Left cardiac atrium (tissue), 4 donors: ENCODE measurements around the gene HBB. TPM values are rescaled to one million over a fixed set of nuclear protein-coding genes. Genes with fewer than 3 reads are reported as not detected.
"Not testable (repeated sequence)": the region's sequence is repeated elsewhere in the genome, so short reads cannot be mapped to it uniquely, and the experiment has no call there.

Source experiments
- ATAC-seq, 2 donors: fragments of 200-7000 bp; cut with Tn5 transposase; one replicate each; pipeline ENCODE4 v1.9.1; 2020; ENCODE audit warnings: mild to moderate bottlenecking in 2 of 2, moderate library complexity in 2 of 2
- DNase-seq: peaks from one replicate; pipeline ENCODE4 v3.0.0-alpha.2; 2020
- intact Hi-C, 2 donors: fragments of 100-400 bp; cut with DNase I; formaldehyde crosslinking; loops; one replicate each; pipeline versions ENCODE4 v1.14.1 to v1.15.1; 2022 to 2023
- total RNA-seq, 2 donors: library from RNA; stranded (reverse); fragmentation: NEBNext Ultra II Directional; extraction: Animal tissue kit (Norgen Biotek cat#: 25700); gene quantifications; one replicate each; pipeline ENCODE4 v1.2.1, GENCODE V29; 2021
- donor health status: DM: no; HTN: yes; CAD: no.
- donor health status: DM: no; HTN: yes; CAD: no; lungs with severe emphysema.
- donor health status: DM: yes; HTN: yes; CAD: no.
- donor health status: Dilated cardiomyopathy.

Gene HBB
- total RNA-seq, 2 donors from 2014 or later, result 77.3 to 264 TPM

DNA sequence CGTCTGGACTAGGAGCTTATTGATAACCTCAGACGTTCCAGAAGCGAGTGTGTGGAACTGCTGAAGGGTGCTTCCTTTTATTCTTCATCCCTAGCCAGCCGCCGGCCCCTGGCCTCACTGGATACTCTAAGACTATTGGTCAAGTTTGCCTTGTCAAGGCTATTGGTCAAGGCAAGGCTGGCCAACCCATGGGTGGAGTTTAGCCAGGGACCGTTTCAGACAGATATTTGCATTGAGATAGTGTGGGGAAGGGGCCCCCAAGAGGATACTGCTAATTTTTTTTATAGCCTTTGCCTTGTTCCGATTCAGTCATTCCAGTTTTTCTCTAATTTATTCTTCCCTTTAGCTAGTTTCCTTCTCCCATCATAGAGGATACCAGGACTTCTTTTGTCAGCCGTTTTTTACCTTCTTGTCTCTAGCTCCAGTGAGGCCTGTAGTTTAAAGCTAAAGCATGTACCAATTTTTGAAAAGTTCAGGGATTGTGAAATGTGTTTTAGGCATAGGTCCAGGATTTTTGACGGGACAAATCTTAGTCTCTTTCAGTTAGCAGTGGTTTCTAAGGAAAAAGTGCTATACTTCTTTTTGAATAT, 23.0 kb upstream of the HBB start, which contains the start of gene HBG1:
Gene HBG1 (minus strand): TSS at position 51 of the 590 bp plus-strand sequence. CDS start 53 bp downstream, outside the sequence.
- DNase-seq, ATAC-seq: not testable (repeated sequence)

GRCh38 chr11:5248498-5248897, 21.6 kb upstream of the HBB start:
- ATAC-seq, intact Hi-C loops, DNase-seq: not testable (repeated sequence)

More for the DNA sequence above, 23.0 kb upstream of the HBB start, which contains the start of gene HBG1:
- intact Hi-C loops, result not testable (repeated sequence)

- ATAC-seq (no peak), DNase-seq (no peak)
- intact Hi-C loops, result no loop called here
These were observed 20.8 kb upstream of the HBB start for GRCh38 chr11:5247472-5248192.

DNA sequence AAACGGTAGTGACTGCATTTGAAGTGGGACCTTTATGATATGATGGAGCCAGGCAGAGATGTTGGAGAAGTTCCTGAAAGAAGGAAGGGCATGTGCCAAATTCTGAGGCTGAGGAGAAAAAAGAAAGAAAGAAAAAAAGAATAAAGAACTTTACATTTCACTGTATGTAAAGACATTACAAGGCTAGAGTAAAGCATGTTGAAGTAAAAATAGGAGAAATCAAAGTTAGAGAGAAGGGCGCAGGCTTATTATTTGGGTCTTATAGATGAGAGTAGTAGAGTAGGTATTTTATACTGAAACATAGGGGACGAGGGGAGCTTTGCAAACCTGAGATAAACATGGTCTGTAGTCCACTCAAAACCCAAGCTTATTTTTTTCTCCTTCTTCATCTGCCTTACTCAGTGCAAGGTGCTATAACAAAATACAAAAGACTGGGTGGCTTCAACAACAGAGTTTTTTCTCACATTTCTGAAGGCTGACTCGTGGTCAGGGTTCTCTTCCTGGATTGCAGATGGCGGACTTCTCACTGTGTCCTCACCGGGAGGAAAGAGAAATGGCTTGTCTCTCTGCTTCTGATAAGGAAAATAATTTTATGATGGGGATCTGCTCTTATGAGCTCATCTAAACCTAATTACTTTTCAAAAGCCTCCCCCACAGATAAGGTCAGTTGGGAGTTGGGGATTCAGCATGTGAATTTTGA, 20.1 kb upstream of the HBB start:
- ATAC-seq, result no peak
- intact Hi-C loops, result no loop called here

DNA sequence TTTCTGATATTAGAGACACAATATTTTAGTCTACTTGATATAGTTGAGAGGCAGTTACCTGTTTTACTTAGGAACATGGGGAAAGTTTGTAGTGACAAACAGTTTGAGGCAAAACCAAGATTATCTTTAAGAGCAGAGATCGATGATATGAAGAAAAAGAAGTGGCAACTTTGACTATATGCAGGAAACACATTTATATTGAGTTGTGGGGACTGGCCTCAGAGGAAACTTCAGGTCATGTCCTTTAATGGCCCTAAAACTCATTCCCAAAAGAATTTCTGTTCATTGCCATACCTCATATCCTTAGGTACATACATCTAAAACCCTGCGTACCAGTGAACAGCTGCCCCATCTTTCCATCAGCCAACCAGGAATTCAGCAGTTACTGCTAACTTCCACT, 18.3 kb upstream of the HBB start:
- intact Hi-C loops, result no loop called here
- ATAC-seq (no peak), DNase-seq (no peak)

More for the DNA sequence above, 20.1 kb upstream of the HBB start:
- DNase-seq, result no peak

GRCh38 chr11:5243816-5244180, 16.9 kb upstream of the HBB start:
- intact Hi-C loops, result no loop called here
- no peak for ATAC-seq
- no peak for DNase-seq

DNA sequence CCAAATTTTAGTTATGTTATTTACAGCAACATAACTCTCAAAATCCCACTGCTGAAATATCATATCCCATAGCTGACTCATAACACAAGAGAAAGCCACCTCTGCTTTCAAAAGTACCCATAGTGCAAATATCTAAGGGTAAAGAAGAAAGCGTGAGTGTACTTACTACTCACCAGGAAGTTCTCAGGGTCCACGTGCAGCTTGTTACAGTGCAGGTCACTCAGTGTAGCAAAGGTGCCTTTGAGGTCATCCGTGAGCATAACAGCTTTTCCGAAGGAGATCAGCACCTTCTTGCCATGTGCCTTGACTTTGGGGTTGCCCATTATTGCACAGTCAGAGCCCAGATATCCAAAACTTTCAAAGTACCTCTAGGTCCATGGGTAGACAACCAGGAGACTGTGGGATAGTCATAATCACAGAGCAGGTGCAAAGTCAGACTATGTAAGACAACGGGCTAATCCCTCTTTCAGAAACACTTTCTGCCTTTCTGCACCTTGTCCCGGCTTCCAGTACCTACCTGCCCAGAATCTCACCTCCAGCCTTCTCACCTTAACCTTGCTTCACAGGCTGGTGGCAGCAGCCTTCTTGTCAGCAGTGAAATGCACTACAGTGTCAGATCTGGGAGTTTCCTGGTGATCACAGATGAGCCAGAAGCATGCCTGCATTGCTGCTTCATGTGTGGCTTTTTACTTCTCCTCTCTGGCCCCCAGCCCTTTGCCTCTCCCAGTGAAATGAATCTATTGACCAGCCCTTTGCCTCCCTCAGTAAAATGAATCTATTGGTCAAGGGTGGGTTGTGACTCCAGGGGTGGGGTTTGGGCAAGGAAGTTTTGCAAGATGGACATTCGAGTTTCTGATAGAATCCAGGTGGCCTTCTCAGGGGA, 16.3 kb upstream of the HBB start:
- ATAC-seq, result no peak
- intact Hi-C loops, result no loop called here
- no peak for DNase-seq

DNA sequence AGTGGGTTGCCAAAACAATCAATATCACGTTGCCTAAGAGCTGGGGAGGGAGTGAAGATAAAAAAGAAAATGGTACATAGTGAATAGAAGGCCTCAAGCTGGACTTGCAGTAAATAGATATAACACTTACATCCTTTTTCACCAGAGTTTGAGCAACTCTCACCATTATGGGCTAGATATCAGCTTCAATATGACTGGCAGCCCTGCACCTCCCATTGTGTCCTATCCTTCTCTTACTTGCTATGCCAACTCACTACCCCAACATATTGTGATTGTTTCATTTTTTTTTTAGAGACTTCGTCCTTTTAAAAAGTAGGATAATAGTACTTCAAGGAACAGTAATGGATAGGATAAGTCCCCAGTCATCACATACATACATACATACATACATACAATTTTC, 15.3 kb upstream of the HBB start:
- ATAC-seq (no peak), DNase-seq (no peak)
- intact Hi-C loops, result no loop called here

DNA sequence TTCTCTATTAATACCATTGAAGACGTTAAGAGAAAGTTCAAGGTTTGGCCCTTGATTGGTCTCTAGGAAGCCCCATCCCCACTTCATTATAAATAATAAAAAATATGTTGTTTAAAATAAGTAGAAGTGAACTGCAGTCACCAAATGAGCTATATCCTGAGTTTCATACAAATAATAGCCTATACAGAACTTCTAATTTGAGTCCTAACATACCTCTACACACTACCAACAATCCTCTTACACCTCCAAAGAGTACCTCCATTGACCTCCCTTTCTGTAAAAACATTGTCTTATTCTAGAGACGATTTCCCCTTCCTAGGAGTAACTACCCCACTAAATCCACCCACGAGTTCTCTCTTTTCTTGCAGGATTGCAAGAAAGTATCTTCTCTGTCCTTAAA, 14.6 kb upstream of the HBB start:
- intact Hi-C loops, result no loop called here
- DNase-seq (no peak), ATAC-seq (no peak)

GRCh38 chr11:5240458-5240857, 13.6 kb upstream of the HBB start:
- DNase-seq (no peak), ATAC-seq (no peak)
- intact Hi-C loops, result no loop called here

GRCh38 chr11:5240056-5240455, 13.2 kb upstream of the HBB start:
- DNase-seq (no peak), ATAC-seq (no peak)
- intact Hi-C loops, result no loop called here

GRCh38 chr11:5239046-5239445, 12.2 kb upstream of the HBB start:
- intact Hi-C loops, result no loop called here
- DNase-seq, result no peak
- ATAC-seq, result no peak

GRCh38 chr11:5238486-5238885, 11.6 kb upstream of the HBB start:
- intact Hi-C loops, result no loop called here
- ATAC-seq (no peak), DNase-seq (no peak)

GRCh38 chr11:5237420-5237819, 10.5 kb upstream of the HBB start:
- intact Hi-C loops, result no loop called here
- DNase-seq, result no peak
- no peak for ATAC-seq

GRCh38 chr11:5235364-5236095, 8.7 kb upstream of the HBB start:
- intact Hi-C loops, result no loop called here
- ATAC-seq, result no peak
- DNase-seq, result no peak

DNA sequence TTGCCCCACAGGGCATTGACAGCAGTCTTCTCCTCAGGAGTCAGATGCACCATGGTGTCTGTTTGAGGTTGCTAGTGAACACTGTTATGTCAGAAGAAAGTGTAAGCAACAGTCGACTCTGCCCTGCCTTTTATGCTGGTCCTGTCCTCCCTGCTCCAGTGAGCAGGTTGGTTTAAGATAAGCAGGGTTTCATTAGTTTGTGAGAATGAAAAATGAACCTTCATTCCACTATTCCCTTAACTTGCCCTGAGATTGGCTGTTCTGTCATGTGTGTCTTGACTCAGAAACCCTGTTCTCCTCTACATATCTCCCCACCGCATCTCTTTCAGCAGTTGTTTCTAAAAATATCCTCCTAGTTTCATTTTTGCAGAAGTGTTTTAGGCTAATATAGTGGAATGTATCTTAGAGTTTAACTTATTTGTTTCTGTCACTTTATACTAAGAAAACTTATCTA, 7.5 kb upstream of the HBB start, which contains the start of gene HBD:
Gene HBD (minus strand): TSS at position 103 of the 454 bp plus-strand sequence. CDS start 50 bp downstream, at position 53.
- DNase-seq (no peak), ATAC-seq (no peak)
- intact Hi-C loops, result no loop called here

- intact Hi-C loops, result no loop called here
- ATAC-seq, result no peak
- DNase-seq, result no peak
These were observed 6.4 kb upstream of the HBB start for GRCh38 chr11:5233307-5233706.

DNA sequence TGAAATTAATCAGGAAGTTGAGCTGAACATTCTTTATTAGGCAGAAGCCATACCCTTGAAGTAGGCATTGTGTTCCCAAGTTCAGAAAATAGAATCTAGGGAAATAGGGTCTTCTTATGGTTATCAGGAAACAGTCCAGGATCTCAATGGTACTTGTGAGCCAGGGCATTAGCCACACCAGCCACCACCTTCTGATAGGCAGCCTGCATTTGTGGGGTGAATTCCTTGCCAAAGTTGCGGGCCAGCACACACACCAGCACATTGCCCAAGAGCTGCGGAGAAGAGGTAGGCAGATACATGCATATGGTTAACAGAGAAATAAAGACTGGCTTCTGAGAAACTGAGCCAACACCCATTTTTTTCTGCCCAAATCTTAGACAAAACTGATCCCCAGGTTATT, 6.0 kb upstream of the HBB start:
- no peak for DNase-seq
- intact Hi-C loops, result no loop called here
- ATAC-seq, result no peak

GRCh38 chr11:5232176-5232575, 5.3 kb upstream of the HBB start:
- DNase-seq (no peak), ATAC-seq (no peak)
- intact Hi-C loops, result no loop called here
